H1 (cell line): ENCODE data around the gene MBTPS1. TPM values are rescaled to one million over a fixed set of nuclear protein-coding genes. Genes with fewer than 3 reads are reported as not detected.

Source experiments
- CTCF ChIA-PET: fragments of 300-600 bp; sonication (Branson Sonifier 250); formaldehyde crosslinking; loops from one replicate; lab custom pipeline; 2021; ENCODE audit not compliant: partially characterized antibody; lab: Charles Lee
- POLR2A ChIA-PET: fragments of 300-600 bp; sonication (Branson Sonifier 250); formaldehyde crosslinking; loops from one replicate; lab custom pipeline; 2021; ENCODE audit warnings: inconsistent platforms; ENCODE audit not compliant: partially characterized antibody; lab: Charles Lee
- DNase-seq, 2 experiments: peaks; one replicate each; pipeline versions ENCODE4 v3.0.0 to v3.0.0-alpha.2; 2010 to 2022; ENCODE audit warnings: low spot score in 2 of 2, low read depth in 1 of 2, mixed read lengths in 1 of 2
- FAIRE-seq: peaks from 2 replicates; lab custom pipeline; 2011; peaks lifted over from hg19 to GRCh38; lab: Jason Lieb, UNC
- H2AFZ ChIP-seq: 2 replicates; pipeline ENCODE4 v1.8.1; 2012; ENCODE audit warnings: low read length, inconsistent platforms
- H2AK5ac ChIP-seq: 2 replicates; pipeline ENCODE4 v1.6.1; 2013; ENCODE audit warnings: low read depth, low read length
- H2BK120ac ChIP-seq: replicated peaks from 2 replicates; pipeline ENCODE3; 2013; ENCODE audit warnings: low read depth, low read length, inconsistent platforms
- H2BK12ac ChIP-seq: 2 replicates; pipeline ENCODE4 v1.6.1; 2013; ENCODE audit warnings: low read depth, low read length
- H2BK15ac ChIP-seq: 2 replicates; pipeline ENCODE4 v1.6.1; 2013; ENCODE audit warnings: low read length
- H2BK20ac ChIP-seq: 2 replicates; pipeline ENCODE4 v1.6.1; 2013; ENCODE audit warnings: low read length
- H2BK5ac ChIP-seq: 2 replicates; pipeline ENCODE4 v1.6.1; 2013; ENCODE audit warnings: low read depth, low read length
- H3K14ac ChIP-seq: 2 replicates; pipeline ENCODE4 v1.6.1; 2013; ENCODE audit warnings: inconsistent platforms; ENCODE audit not compliant: insufficient read length
- H3K18ac ChIP-seq: 2 replicates; pipeline ENCODE4 v1.6.1; 2013; ENCODE audit warnings: low read length; ENCODE audit errors: extremely low read depth
- H3K23ac ChIP-seq: 2 replicates; pipeline ENCODE4 v1.6.1; 2013; ENCODE audit warnings: inconsistent platforms; ENCODE audit not compliant: insufficient read length
- H3K23me2 ChIP-seq: 2 replicates; pipeline ENCODE4 v1.6.1; 2013; ENCODE audit warnings: low read depth, low read length
- H3K27ac ChIP-seq: 2 replicates; pipeline ENCODE4 v1.6.1; 2011; ENCODE audit warnings: low read depth, low read length, inconsistent platforms
- H3K27me3 ChIP-seq, 4 experiments: replicated peaks in 1 of 4; 1 replicate in 1 of 4; 2 replicates in 3 of 4; pipeline versions ENCODE4 v1.6.1 to v1.8.1; 2011 to 2013; ENCODE audit warnings: low read length in 3 of 4, mild to moderate bottlenecking in 3 of 4, inconsistent platforms in 2 of 4, mixed read lengths in 2 of 4, moderate library complexity in 1 of 4; ENCODE audit not compliant: control insufficient read depth in 3 of 4, insufficient read depth in 3 of 4; ENCODE audit errors: extremely low read depth in 1 of 4
- H3K36me3 ChIP-seq, 4 experiments: 2 replicates each; pipeline versions ENCODE4 v1.6.1 to v1.8.1; 2011 to 2013; ENCODE audit warnings: mild to moderate bottlenecking in 4 of 4, low read length in 3 of 4, moderate library complexity in 2 of 4, control low read depth in 1 of 4, inconsistent platforms in 1 of 4; ENCODE audit not compliant: insufficient read depth in 4 of 4, control insufficient read depth in 2 of 4
- H3K4ac ChIP-seq: replicated peaks from 2 replicates; pipeline ENCODE3; 2013; ENCODE audit warnings: low read length, low read depth, mixed read lengths, inconsistent platforms; ENCODE audit not compliant: insufficient read length
- H3K4me1 ChIP-seq, 4 experiments: replicated peaks in 1 of 4; 1 replicate in 1 of 4; 2 replicates in 3 of 4; pipeline versions ENCODE4 v1.6.1 to v1.8.1; 2011 to 2013; ENCODE audit warnings: low read length in 3 of 4, inconsistent platforms in 2 of 4, mixed read lengths in 1 of 4; ENCODE audit not compliant: insufficient read depth in 4 of 4, control insufficient read depth in 3 of 4
- H3K4me2 ChIP-seq, 2 experiments: 2 replicates each; pipeline versions ENCODE4 v1.6.1 to v1.8.1; 2011 to 2013; ENCODE audit warnings: low read depth in 2 of 2, low read length in 2 of 2, control low read depth in 1 of 2, inconsistent platforms in 1 of 2, mild to moderate bottlenecking in 1 of 2; ENCODE audit not compliant: insufficient read depth in 1 of 2
- H3K4me3 ChIP-seq, 4 experiments: fragments of 200-600, 300-600 bp in 1 of 4; sonication (generic), shearing (Covaris generic), sonication (Bioruptor Twin) in 1 of 4; 2 replicates each; pipeline versions ENCODE4 v1.5.1 to v1.8.1; 2011 to 2016; ENCODE audit warnings: low read length in 4 of 4, low read depth in 3 of 4, control low read depth in 2 of 4, inconsistent platforms in 2 of 4, mild to moderate bottlenecking in 2 of 4, mixed read lengths in 1 of 4, moderate library complexity in 1 of 4; ENCODE audit not compliant: insufficient read depth in 2 of 4; ENCODE audit errors: extremely low read depth in 1 of 4
- H3K56ac ChIP-seq: replicated peaks from 2 replicates; pipeline ENCODE3; 2013; ENCODE audit warnings: low read depth, mild to moderate bottlenecking, mixed read lengths, low read length, inconsistent platforms; ENCODE audit not compliant: insufficient read length
- H3K79me1 ChIP-seq: 2 replicates; pipeline ENCODE4 v1.6.1; 2013; ENCODE audit warnings: low read depth, low read length, control low read depth
- H3K79me2 ChIP-seq, 2 experiments: 2 replicates each; pipeline versions ENCODE4 v1.6.1 to v1.8.1; 2012 to 2013; ENCODE audit warnings: low read length in 2 of 2, mild to moderate bottlenecking in 2 of 2, inconsistent platforms in 1 of 2; ENCODE audit not compliant: insufficient read depth in 2 of 2, control insufficient read depth in 1 of 2
- H3K9ac ChIP-seq, 4 experiments: replicated peaks in 1 of 4; 1 replicate in 1 of 4; 2 replicates in 3 of 4; pipeline versions ENCODE4 v1.6.1 to v1.8.1; 2011 to 2013; ENCODE audit warnings: low read depth in 3 of 4, low read length in 3 of 4, control low read depth in 2 of 4, mild to moderate bottlenecking in 2 of 4, moderate library complexity in 2 of 4, inconsistent platforms in 1 of 4; ENCODE audit errors: extremely low read depth in 1 of 4
- H3K9me3 ChIP-seq, 2 experiments: 2 replicates each; pipeline versions ENCODE4 v1.6.1 to v1.8.1; 2012 to 2013; ENCODE audit warnings: mild to moderate bottlenecking in 2 of 2, moderate library complexity in 2 of 2, control low read depth in 1 of 2, inconsistent platforms in 1 of 2, low read depth in 1 of 2, low read length in 1 of 2, mixed read lengths in 1 of 2; ENCODE audit not compliant: insufficient read depth in 2 of 2
- H4K20me1 ChIP-seq, 2 experiments: replicated peaks in 1 of 2; 2 replicates each; pipeline versions ENCODE3 to v1.8.1; 2011 to 2013; ENCODE audit warnings: inconsistent platforms in 2 of 2, low read length in 2 of 2, mild to moderate bottlenecking in 1 of 2; ENCODE audit not compliant: insufficient read depth in 2 of 2, control insufficient read depth in 1 of 2
- H4K5ac ChIP-seq: 2 replicates; pipeline ENCODE4 v1.6.1; 2013; ENCODE audit warnings: low read length, low read depth, mixed read lengths, inconsistent platforms; ENCODE audit not compliant: insufficient read length
- H4K8ac ChIP-seq: 2 replicates; pipeline ENCODE4 v1.8.0; 2013; ENCODE audit warnings: mild to moderate bottlenecking, moderate library complexity, low read length, inconsistent platforms; ENCODE audit not compliant: insufficient read depth; ENCODE audit errors: extremely low read depth
- H4K91ac ChIP-seq: replicated peaks from 2 replicates; pipeline ENCODE3; 2013; ENCODE audit warnings: low read length, mixed read lengths, inconsistent platforms; ENCODE audit not compliant: insufficient read length
- EGR1 ChIP-seq: IDR thresholded peaks from 2 replicates; pipeline ENCODE4 v1.6.1; 2011; ENCODE audit warnings: low read depth, low read length, borderline replicate concordance
- EZH2 ChIP-seq: fragments of 200-600 bp; sonication (generic); IDR thresholded peaks from 2 replicates; pipeline ENCODE4 v1.7.1; 2012; ENCODE audit warnings: low read depth, mild to moderate bottlenecking, moderate library complexity, low read length, inconsistent platforms; ENCODE audit not compliant: severe bottlenecking
- GTF2F1 ChIP-seq: IDR thresholded peaks from 2 replicates; pipeline ENCODE4 v1.6.1; 2012; ENCODE audit warnings: low read depth, low read length, improper control_type of control experiment, borderline replicate concordance
- RNF2 ChIP-seq: fragments of 200-900, 300-1000 bp; sonication (generic); IDR thresholded peaks from 2 replicates; pipeline ENCODE4 v1.7.1; 2016; ENCODE audit warnings: borderline replicate concordance, low read depth, mild to moderate bottlenecking, antibody characterized with exemption, low read length; ENCODE audit not compliant: poor library complexity, severe bottlenecking; ENCODE audit errors: missing control alignments
- SIN3A ChIP-seq, 2 experiments: IDR thresholded peaks in 1 of 2; conservative IDR thresholded peaks in 1 of 2; 2 replicates each; pipeline ENCODE4 v1.6.1; 2011 to 2012; ENCODE audit warnings: low read length in 2 of 2, improper control_type of control experiment in 1 of 2, low read depth in 1 of 2, mild to moderate bottlenecking in 1 of 2
- SP1 ChIP-seq: IDR thresholded peaks from 2 replicates; pipeline ENCODE4 v1.6.1; 2011; ENCODE audit warnings: low read depth, low read length
- SRF ChIP-seq: IDR thresholded peaks from 2 replicates; pipeline ENCODE4 v1.6.1; 2011; ENCODE audit warnings: mild to moderate bottlenecking, low read depth, low read length, moderate library complexity
- TBP ChIP-seq: IDR thresholded peaks from 2 replicates; pipeline ENCODE4 v1.6.1; 2011; ENCODE audit warnings: low read depth, low read length, improper control_type of control experiment
- WGBS, 2 experiments: shearing (Covaris generic) in 1 of 2; methylation state at CpG; one replicate each; pipeline versions ENCODE4 v1.1.6 to v1.1.7; 2013 to 2015; ENCODE audit warnings: low lambda C conversion rate in 2 of 2, mixed read lengths in 2 of 2, inconsistent platforms in 1 of 2, low coverage in 1 of 2, missing lambda C conversion rate in 1 of 2; ENCODE audit not compliant: insufficient replicate concordance in 2 of 2, insufficient coverage in 1 of 2, insufficient read length in 1 of 2; ENCODE audit errors: extremely low coverage in 1 of 2, missing lambda C conversion rate in 1 of 2; 5-methylcytosine and 5-hydroxymethylcytosine counted together
- polyA plus RNA-seq, 7 experiments: library from polyadenylated mRNA; depleted of rRNA in 3 of 7; stranded (reverse) in 5 of 7; unstranded in 2 of 7; fragments of >200 nt in 5 of 7; fragments of 200-250 nt in 2 of 7; gene quantifications; 1 replicate in 5 of 7; 2 replicates in 1 of 7; 4 replicates in 1 of 7; pipeline versions ENCODE4 v1.2.1 to v1.2.3, GENCODE V29; 2011 to 2013; ENCODE audit warnings: missing spikeins in 2 of 7, mixed read lengths in 2 of 7
- total RNA-seq: library from RNA; stranded (reverse); fragmentation: NEBNext Ultra II Directional; extraction: Animal tissue kit (Norgen Biotek cat#: 25700); gene quantifications from 2 replicates; pipeline ENCODE4 v1.2.1, GENCODE V29; 2021
- TF ChIP-seq, protein P1 (sequence below): IDR thresholded peaks from 2 replicates; pipeline ENCODE4 v1.6.1; 2011; ENCODE audit warnings: low read length, improper control_type of control experiment

MBTPS1 gene
- total and polyA plus RNA-seq, 2 of the 8 experiments (the other 6 are each of a cell fraction or from before 2014, with no cell fraction given), result 30.6 to 53.3 TPM

DNA sequence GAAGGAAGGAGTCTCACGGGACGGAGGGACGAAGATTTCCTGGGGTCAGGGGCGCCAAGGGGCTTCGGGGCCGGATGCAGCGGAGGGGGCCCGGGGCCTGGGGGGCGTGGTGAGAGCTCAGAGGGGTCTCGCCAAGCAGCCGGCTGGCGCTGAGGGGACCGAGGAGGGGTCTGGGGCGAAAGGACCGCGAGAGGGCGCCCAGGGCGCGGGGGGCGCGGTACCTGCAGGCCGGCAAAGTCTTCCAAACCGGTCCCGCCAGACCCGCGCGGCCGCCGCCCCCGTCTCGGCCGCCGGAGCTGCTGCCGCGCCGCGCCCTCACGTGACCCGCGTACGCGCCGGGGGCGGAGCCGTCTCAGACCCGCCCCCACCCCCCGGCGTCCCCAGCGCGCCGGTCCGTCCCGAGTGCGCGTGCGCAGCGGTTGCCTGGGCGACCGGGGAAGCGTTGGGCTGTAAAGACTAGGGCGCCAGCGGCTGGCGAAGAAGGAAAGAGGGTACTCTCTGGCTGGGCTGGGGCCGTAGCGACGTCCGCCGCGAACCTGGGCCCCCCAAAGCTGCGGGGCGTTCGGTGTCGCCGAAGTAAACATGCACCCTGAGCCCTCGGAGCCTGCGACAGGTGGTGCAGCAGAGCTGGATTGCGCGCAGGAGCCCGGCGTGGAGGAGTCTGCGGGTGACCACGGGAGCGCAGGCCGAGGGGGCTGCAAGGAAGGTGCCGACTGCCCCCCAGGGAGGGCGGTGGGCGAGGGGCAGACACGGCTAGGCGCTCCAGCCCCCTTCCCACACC lies 28.3 kb upstream of the MBTPS1 start, which contains the start of the genes DNAAF1 and HSDL1:
Gene DNAAF1, plus strand, starts transcription at position 450 of the 781 bp plus-strand sequence. Its CDS starts 133 bp downstream, at position 583.
Gene HSDL1, minus strand, starts transcription at position 319 of the 781 bp plus-strand sequence. CDS start 13,856 bp downstream, outside the sequence.
- Histone ChIP-seq H3K79me2 (peaks cover 5 to 35% of the 10 kb centered on the region in 2 experiments; a peak in 3 of 4 replicates), H3K23ac (no peak within 1 kb of the TSS), H3K9me3 (no peaks in the 10 kb centered on the region), H3K4ac (no peak within 1 kb of the TSS), H4K8ac (peak within 1 kb of the TSS; percentile 87), H2BK12ac (no peak within 1 kb of the TSS), H3K27me3 (peaks cover 0 to 7% (median 3%) of the 10 kb centered on the region in 4 experiments; a peak in 2 of 7 replicates), H3K18ac (no peak within 1 kb of the TSS), H3K4me2 (peak within 1 kb of the TSS; percentile 89 to 98), H3K27ac (no peak within 1 kb of the TSS), H3K9ac (peak within 1 kb of the TSS; percentile 40 to 73 (median 60)), H3K36me3 (peaks cover 0 to 3% (median 0%) of the 10 kb centered on the region in 4 experiments; a peak in 1 of 8 replicates), H2BK5ac (no peak within 1 kb of the TSS; the same call in 1 of the 2 replicates), H2BK15ac (no peak within 1 kb of the TSS), H3K4me1 (peaks cover 0 to 10% (median 2%) of the 10 kb centered on the region in 4 experiments; a peak in 3 of 7 replicates), H2AFZ (peak within 1 kb of the TSS; percentile 63; the same call in 1 of the 2 replicates), H3K4me3 (peak within 1 kb of the TSS; percentile 88 to 97 (median 92)), H2BK20ac (no peak within 1 kb of the TSS), H3K56ac (no peak within 1 kb of the TSS), H4K20me1 (peaks cover 0 to 3% of the 10 kb centered on the region in 2 experiments), H4K91ac (no peak within 1 kb of the TSS), H3K23me2 (peaks cover 8% of the 10 kb centered on the region; the same call in 1 of the 2 replicates), H2AK5ac (no peak within 1 kb of the TSS), H3K79me1 (peaks cover 3% of the 10 kb centered on the region), H2BK120ac (no peak within 1 kb of the TSS), H4K5ac (no peak within 1 kb of the TSS), H3K14ac (no peak within 1 kb of the TSS)
- ChIA-PET POLR2A (interaction anchor here (0.8 to 1.0 kb wide), 3 partner anchors 10 to 28 kb away, joined by 3 to 4 read pairs (median 3); partner anchors contain the start of gene MBTPS1), CTCF (interaction anchor here (0.7 to 2.0 kb wide), 5 partner anchors 10 to 42 kb away, joined by 3 to 5 read pairs (median 3); no protein-coding TSS in a partner anchor)
- peak; percentile 67 to 99 for DNase-seq
- no peak for FAIRE-seq
- 3% methylated on average over 30 of the region's 89 CpGs; no CpG with 5 or more reads in 1 of the 2 experiments for WGBS, 2 experiments
- TF ChIP-seq SP1, result peak; percentile 25; the same call in 1 of the 2 replicates
- TF ChIP-seq, protein P1, sequence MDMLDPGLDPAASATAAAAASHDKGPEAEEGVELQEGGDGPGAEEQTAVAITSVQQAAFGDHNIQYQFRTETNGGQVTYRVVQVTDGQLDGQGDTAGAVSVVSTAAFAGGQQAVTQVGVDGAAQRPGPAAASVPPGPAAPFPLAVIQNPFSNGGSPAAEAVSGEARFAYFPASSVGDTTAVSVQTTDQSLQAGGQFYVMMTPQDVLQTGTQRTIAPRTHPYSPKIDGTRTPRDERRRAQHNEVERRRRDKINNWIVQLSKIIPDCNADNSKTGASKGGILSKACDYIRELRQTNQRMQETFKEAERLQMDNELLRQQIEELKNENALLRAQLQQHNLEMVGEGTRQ, result peak; percentile 92
- TF ChIP-seq GTF2F1, result no peak
- peak; percentile 14; the same call in 1 of the 2 replicates for TF ChIP-seq TBP
- TF ChIP-seq SIN3A (conservative IDR thresholded peaks at IDR 0.05 in 1 of 2, IDR thresholded peaks at IDR 0.05 in 1 of 2; ENCODE audit: low read depth in 1 of 2, low read length in 2 of 2), result peak; percentile 72 to 97; a peak in 2 of 4 replicates
- TF ChIP-seq RNF2, result no peak
- TF ChIP-seq EGR1, result peak; percentile 85; the same call in 1 of the 2 replicates
- no peak for TF ChIP-seq SRF
- TF ChIP-seq EZH2, result no peak
